HG02870 (cell line): Measurements from ENCODE around the gene PKP4.
"Not testable (repeated sequence)": the region's sequence is repeated elsewhere in the genome, so short reads cannot be mapped to it uniquely, and the experiment has no call there.

Experiments used
- ATAC-seq: cut with Tn5 transposase; IDR thresholded peaks from one replicate; pipeline ENCODE4 v1.9.1; 2021; ENCODE audit warnings: mild to moderate bottlenecking, moderate library complexity; ENCODE audit not compliant: unreplicated experiment

Gene PKP4

DNA sequence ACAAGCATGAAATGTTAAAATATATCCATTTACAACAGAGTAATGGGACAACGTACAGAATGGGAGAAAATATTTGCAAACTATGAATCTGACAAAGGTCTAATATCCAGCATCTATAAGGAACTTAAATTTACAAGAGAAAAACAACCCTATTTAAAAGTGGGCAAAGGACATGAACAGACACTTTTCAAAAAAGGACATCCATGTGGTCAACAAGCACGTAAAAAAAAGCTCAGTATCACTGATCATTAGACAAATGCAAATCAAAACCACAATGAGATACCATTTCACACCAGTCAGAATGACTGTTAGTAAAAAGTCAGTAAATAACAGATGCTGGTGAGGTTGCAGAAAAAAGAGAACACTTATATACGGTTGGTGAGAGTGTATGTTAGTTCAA, 16.1 kb downstream of the PKP4 start:
- ATAC-seq, result not testable (repeated sequence)

DNA sequence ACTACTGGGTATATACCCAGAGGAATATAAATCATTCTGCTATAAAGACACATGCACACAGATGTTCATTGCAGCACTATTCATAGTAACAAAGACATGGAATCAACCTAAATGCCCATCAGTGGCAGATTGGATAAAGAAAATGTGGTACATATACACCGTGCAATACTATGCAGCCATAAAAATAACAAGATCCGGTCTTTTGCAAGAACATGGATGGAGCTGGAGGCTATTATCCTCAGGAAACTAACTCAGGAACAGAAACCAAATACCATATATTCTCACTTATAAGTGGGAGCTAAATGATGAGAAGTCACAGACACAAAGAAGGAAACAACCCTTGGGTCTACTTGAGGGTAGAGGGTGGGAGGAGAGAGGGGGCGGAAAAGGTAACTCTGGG, 16.5 kb downstream of the PKP4 start:
- ATAC-seq, result not testable (repeated sequence)

- ATAC-seq, result no peak
Measured at GRCh38 chr2:158473719-158474392, 17.1 kb downstream of the PKP4 start.

- not testable (repeated sequence) for ATAC-seq
Measured at GRCh38 chr2:158474526-158475011, 17.8 kb downstream of the PKP4 start.

DNA sequence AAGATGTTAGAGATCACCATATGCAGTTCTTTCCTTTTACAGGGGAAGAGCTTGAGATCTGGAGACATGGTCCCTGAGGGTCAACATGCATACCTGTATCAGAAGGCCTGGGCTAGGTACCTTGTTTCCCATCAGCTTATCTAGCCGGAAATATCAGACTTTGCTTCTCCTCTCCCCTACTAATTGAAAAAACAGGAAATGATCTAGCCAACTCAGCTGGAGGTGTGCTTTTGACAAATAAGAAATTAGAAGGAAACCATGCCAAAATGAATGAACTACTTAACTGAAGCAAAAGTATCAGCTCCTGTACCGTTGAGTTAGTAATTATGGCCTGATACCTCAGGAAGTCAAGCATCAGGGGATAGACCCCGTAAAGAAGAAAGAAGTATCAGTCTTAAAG, 20.4 kb downstream of the PKP4 start:
- no peak for ATAC-seq

GRCh38 chr2:158478237-158478636, 21.5 kb downstream of the PKP4 start:
- ATAC-seq, result no peak

GRCh38 chr2:158478816-158479215, 22.1 kb downstream of the PKP4 start:
- ATAC-seq, result no peak

DNA sequence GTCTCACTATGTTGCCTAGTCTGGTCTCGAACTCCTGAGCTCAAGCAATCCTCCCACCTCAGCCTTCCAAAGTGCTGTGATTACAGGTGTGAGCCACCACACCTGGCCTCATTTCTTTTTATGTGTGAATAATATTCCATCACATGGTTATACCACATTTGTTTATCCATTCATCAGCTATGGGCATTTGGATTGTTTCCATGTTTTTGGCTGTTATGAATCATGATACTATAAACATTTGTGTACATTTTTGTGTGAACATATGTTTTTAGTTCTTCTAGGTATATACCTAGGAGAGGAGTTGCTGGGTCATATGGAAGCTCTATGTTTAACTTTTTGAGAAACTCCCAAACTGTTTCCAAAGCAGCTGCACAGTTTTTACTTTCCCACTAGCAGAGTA, 24.4 kb downstream of the PKP4 start:
- no peak for ATAC-seq

DNA sequence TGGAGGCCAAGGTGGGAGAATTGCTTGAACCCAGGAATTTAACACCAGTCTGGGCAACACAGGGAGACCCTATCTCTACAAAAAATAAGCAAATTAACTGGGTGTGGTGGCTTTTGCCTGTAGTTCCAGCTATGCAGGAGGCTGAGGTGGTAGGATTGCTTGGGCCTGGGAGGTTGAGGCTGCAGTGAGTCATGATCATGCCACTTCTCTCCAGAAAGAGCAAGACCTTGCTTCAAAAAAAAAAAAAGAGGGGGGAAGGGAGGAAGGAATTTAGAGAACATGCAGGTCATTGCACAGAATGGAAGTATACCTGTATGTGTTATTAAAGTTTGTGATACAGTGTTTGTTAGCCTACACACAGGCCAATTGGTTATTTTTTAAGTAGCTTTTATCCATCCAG, 25.8 kb downstream of the PKP4 start:
- ATAC-seq, result no peak

- ATAC-seq, result peak; percentile 69
Measured at GRCh38 chr2:158484892-158485556, 28.3 kb downstream of the PKP4 start.

- ATAC-seq, result no peak
Measured at GRCh38 chr2:158486150-158486969, 29.6 kb downstream of the PKP4 start.

DNA sequence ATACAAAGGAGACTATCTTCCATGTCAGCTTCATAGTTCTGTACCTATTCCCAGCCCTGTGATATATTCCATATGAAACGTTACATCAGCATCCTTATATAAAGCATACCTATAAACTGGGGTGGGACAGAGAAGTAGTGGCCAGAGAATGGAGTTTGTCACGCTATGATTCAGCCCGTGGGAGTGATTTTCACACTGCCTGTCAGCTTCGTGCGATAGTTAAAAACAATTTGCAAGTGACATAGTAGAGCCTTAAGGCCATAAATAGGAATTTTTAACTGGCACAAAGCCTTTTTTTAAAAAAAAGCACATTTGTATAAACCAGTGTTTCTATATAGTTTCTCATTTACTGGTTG, 30.2 kb downstream of the PKP4 start:
- ATAC-seq, result no peak

DNA sequence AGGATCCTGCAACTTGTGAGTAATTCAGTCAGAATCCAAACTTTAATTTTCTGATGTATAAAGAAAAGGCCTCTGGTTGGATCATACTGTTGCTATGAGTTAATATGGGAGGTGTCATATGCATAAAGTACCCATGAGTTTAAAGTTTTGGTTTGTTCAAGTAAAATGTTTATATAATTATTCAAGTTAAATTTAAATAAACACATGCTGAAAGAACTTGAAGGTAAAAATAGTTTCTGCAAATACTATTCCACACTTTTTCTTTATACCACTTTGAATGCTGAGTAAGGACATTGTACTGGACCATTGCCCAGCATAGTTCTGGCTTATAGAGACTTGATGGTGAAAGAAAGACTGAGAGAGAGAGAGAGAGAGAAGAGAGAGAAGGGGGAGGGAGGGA, 30.7 kb downstream of the PKP4 start:
- no peak for ATAC-seq

GRCh38 chr2:158488442-158489216, 31.9 kb downstream of the PKP4 start:
- ATAC-seq, result no peak

- no peak for ATAC-seq
Measured at GRCh38 chr2:158489366-158490112, 32.8 kb downstream of the PKP4 start.

DNA sequence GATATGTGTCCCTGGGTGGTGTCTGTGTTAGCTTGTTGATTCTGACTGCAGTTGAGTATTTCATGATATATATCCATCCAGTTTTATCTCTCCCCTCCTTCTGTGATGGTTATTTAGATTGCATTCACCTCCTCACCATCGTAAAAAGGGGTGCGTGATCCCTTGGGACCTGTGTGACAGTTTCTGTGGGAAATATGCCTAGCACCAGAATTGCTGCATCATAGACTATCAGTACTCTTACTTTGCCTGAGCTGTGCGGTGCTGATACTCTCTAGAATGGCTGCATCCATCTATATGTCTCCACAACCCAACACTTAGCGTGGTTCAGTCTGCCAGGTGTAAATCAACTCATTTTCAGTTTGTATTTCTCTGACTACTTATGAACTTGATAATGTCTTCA, 34.3 kb downstream of the PKP4 start:
- no peak for ATAC-seq

GRCh38 chr2:158493458-158493857, 36.7 kb downstream of the PKP4 start:
- no peak for ATAC-seq

- ATAC-seq, result no peak
Measured at GRCh38 chr2:158495175-158495574, 38.4 kb downstream of the PKP4 start.

- ATAC-seq, result no peak
Measured at GRCh38 chr2:158496986-158497385, 40.2 kb downstream of the PKP4 start.

DNA sequence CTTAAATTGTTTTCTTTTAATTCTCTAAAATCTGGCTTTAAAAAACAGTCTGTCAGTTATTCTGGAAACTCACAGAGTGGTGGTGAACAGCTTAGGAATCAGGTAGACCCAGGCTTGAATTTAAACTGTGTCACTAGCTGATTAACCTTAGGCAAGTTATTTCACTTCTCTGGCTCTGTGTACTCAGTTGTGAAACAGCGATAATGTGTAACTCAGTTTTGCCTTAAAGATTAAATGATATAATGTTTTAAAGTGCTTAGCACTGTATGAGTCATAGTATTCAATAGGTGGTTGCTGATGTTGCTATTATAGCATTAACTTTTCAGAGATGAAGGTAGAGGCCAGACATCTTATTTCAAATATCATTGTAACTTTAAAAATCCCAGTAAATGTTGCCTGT, 40.7 kb downstream of the PKP4 start:
- ATAC-seq, result no peak
